Endothelial cell of umbilical vein (primary cell): ENCODE data around the gene MOB4. TPM values are rescaled to one million over a fixed set of nuclear protein-coding genes. Genes with fewer than 3 reads are reported as not detected.

ENCODE experiments used
- BruUV-seq: library from RNA; stranded (reverse); fragments of 400-500 nt; replicated peaks from 2 replicates; lab custom pipeline; 2021; lab: Mats Ljungman, UMichigan
- CTCF ChIA-PET: fragments of 300-600, 350-600 bp; sonication (Branson Sonifier 250); formaldehyde crosslinking; loops from one replicate; lab custom pipeline; 2021; ENCODE audit warnings: antibody characterized with exemption, inconsistent platforms; lab: Charles Lee
- POLR2A ChIA-PET: fragments of 300-600, 350-600 bp; sonication (Branson Sonifier 250); formaldehyde crosslinking; loops from one replicate; lab custom pipeline; 2021; ENCODE audit warnings: antibody characterized with exemption, inconsistent platforms; lab: Charles Lee
- DNase-seq: peaks from one replicate; pipeline ENCODE4 v3.0.0-alpha.2; 2011; ENCODE audit warnings: low read depth, low spot score
- FAIRE-seq: peaks from 2 replicates; lab custom pipeline; 2011; peaks lifted over from hg19 to GRCh38; lab: Jason Lieb, UNC
- H2AFZ ChIP-seq: 2 replicates; pipeline ENCODE4 v1.6.0; 2012; ENCODE audit warnings: low read depth, low read length, control low read depth, inconsistent platforms
- H3K27ac ChIP-seq: 2 replicates; pipeline ENCODE4 v1.5.1; 2011; ENCODE audit warnings: low read depth, mild to moderate bottlenecking, control low read depth, low read length, moderate library complexity; ENCODE audit not compliant: insufficient read depth
- H3K27me3 ChIP-seq, 2 experiments: 2 replicates each; pipeline versions ENCODE4 v1.6.0 to v1.6.1; 2011; ENCODE audit warnings: low read length in 2 of 2, mixed read lengths in 1 of 2; ENCODE audit not compliant: control insufficient read depth in 2 of 2, insufficient read depth in 2 of 2
- H3K36me3 ChIP-seq, 2 experiments: 2 replicates in 1 of 2; 3 replicates in 1 of 2; pipeline ENCODE4 v1.5.1; 2011; ENCODE audit warnings: low read length in 2 of 2, mild to moderate bottlenecking in 1 of 2, moderate library complexity in 1 of 2; ENCODE audit not compliant: control insufficient read depth in 2 of 2, insufficient read depth in 2 of 2; ENCODE audit errors: extremely low read depth in 1 of 2
- H3K4me1 ChIP-seq: 3 replicates; pipeline ENCODE4 v1.5.1; 2011; ENCODE audit warnings: mild to moderate bottlenecking, low read length; ENCODE audit not compliant: control insufficient read depth, insufficient read depth; ENCODE audit errors: extremely low read depth
- H3K4me2 ChIP-seq: 2 replicates; pipeline ENCODE4 v1.6.1; 2011; ENCODE audit warnings: low read length, control low read depth, mixed read lengths; ENCODE audit not compliant: insufficient read depth
- H3K4me3 ChIP-seq, 3 experiments: fragments of 200-600 bp in 1 of 3; sonication (generic), shearing (Covaris generic) in 1 of 3; replicated peaks in 1 of 3; 2 replicates each; pipeline ENCODE4 v1.5.1; 2011 to 2016; ENCODE audit warnings: control low read depth in 3 of 3, low read length in 3 of 3, mild to moderate bottlenecking in 2 of 3, inconsistent platforms in 1 of 3, low read depth in 1 of 3, moderate library complexity in 1 of 3; ENCODE audit not compliant: insufficient read depth in 1 of 3
- H3K79me2 ChIP-seq: 2 replicates; pipeline ENCODE4 v1.6.0; 2012; ENCODE audit warnings: low read length, inconsistent platforms; ENCODE audit not compliant: control insufficient read depth, insufficient read depth
- H3K9ac ChIP-seq: replicated peaks from 2 replicates; pipeline ENCODE3; 2011; ENCODE audit warnings: low read length, control low read depth; ENCODE audit not compliant: insufficient read depth; ENCODE audit errors: extremely low read depth
- H3K9me1 ChIP-seq: replicated peaks from 3 replicates; pipeline ENCODE4 v1.6.0; 2011; ENCODE audit warnings: mild to moderate bottlenecking, low read length; ENCODE audit not compliant: control insufficient read depth, insufficient read depth; ENCODE audit errors: extremely low read depth
- H3K9me3 ChIP-seq: replicated peaks from 2 replicates; pipeline ENCODE4 v1.5.1; 2012; ENCODE audit warnings: low read length, inconsistent platforms; ENCODE audit not compliant: control insufficient read depth, insufficient read depth
- H4K20me1 ChIP-seq: replicated peaks from 2 replicates; pipeline ENCODE3; 2011; ENCODE audit warnings: mild to moderate bottlenecking, low read length; ENCODE audit not compliant: control insufficient read depth, insufficient read depth; ENCODE audit errors: extremely low read depth
- EZH2 ChIP-seq: IDR thresholded peaks from 2 replicates; pipeline ENCODE4 v1.6.1; 2012; ENCODE audit warnings: borderline replicate concordance, low read depth, mild to moderate bottlenecking, moderate library complexity, low read length, inconsistent platforms; ENCODE audit not compliant: severe bottlenecking
- FOS ChIP-seq: IDR thresholded peaks from 2 replicates; pipeline ENCODE4 v1.6.1; 2011; ENCODE audit warnings: mild to moderate bottlenecking, low read length, moderate library complexity, borderline replicate concordance; ENCODE audit not compliant: insufficient read depth
- GATA2 ChIP-seq: IDR thresholded peaks from 2 replicates; pipeline ENCODE4 v1.7.0; 2011; ENCODE audit warnings: low read depth, mild to moderate bottlenecking, moderate library complexity, mixed read lengths, low read length; ENCODE audit not compliant: insufficient read length, insufficient read depth
- JUN ChIP-seq: IDR thresholded peaks from 2 replicates; pipeline ENCODE4 v1.6.1; 2011; ENCODE audit warnings: borderline replicate concordance, low read depth; ENCODE audit not compliant: insufficient read length, insufficient read depth
- MYC ChIP-seq: IDR thresholded peaks from one replicate; pipeline ENCODE4 v1.6.1; 2011; ENCODE audit warnings: mild to moderate bottlenecking, low read depth, low read length
- POLR2A ChIP-seq: IDR thresholded peaks from 2 replicates; pipeline ENCODE4 v1.6.1; 2012; ENCODE audit warnings: low read depth, mild to moderate bottlenecking, control low read depth, low read length
- POLR2AphosphoS5 ChIP-seq: IDR thresholded peaks from 2 replicates; pipeline ENCODE4 v1.6.1; 2012; ENCODE audit warnings: low read depth, mild to moderate bottlenecking, control low read depth, low read length, moderate library complexity; ENCODE audit not compliant: insufficient read depth
- dilution Hi-C: fragments of 300-500 bp; cut with MboI; formaldehyde crosslinking; loops from one replicate; pipeline ENCODE4 v1.15.0; 2019; ENCODE audit warnings: low sequenced_read_pairs; ENCODE audit not compliant: extremely low pct_ligation_motif_present
- intact Hi-C: fragments of 100-400 bp; cut with micrococcal nuclease; formaldehyde crosslinking; loops from one replicate; pipeline ENCODE4 v1.10.0; 2022
- polyA plus RNA-seq, 4 experiments: library from polyadenylated mRNA; depleted of rRNA in 3 of 4; stranded (reverse) in 3 of 4; unstranded in 1 of 4; fragments of >200 nt; gene quantifications; 2 replicates each; pipeline versions ENCODE4 v1.2.1 to v1.2.3, GENCODE V29; 2011 to 2012; ENCODE audit warnings: missing spikeins in 1 of 4
- total RNA-seq: library from RNA; stranded (reverse); gene quantifications from 2 replicates; pipeline ENCODE4 v1.2.3, GENCODE V29; 2021
- TF ChIP-seq, protein P1 (sequence below), 2 donors: IDR thresholded peaks; 1 replicate in 1 of 2; 2 replicates in 1 of 2; pipeline ENCODE4 v1.5.1; 2011; ENCODE audit warnings: low read length in 2 of 2, mild to moderate bottlenecking in 2 of 2, moderate library complexity in 2 of 2, control low read depth in 1 of 2, inconsistent platforms in 1 of 2, low read depth in 1 of 2; ENCODE audit not compliant: insufficient read depth in 1 of 2; ENCODE audit errors: extremely low read depth in 1 of 2
- TF ChIP-seq, protein P2 (sequence below): IDR thresholded peaks from 2 replicates; pipeline ENCODE4 v1.6.1; 2011; ENCODE audit not compliant: insufficient read depth, insufficient read length

Gene MOB4
- total and polyA plus RNA-seq, 2 donors (not counting 3 experiments of a cell fraction or from before 2014, with no cell fraction given) = 23.9 to 27.9 TPM

DNA sequence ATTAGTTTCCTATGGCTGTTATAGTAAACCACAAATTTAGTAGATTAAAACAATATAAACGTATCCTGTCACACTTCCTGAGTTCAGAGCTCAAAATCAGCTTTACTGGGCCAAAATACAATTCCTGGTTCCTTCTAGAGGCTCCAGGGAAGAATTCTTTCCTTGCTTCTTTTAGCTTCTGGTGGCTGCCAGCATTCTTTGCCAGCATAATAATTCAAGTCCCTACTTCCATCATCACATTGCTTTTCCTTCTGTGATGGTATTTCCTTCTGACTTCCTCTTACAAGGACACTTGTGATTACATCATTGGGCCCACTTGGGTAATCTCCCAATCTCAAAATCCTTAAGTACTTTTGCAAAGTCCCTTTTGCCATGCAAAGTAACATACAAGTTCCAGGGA is 40.6 kb downstream of the MOB4 start:
- POLR2A ChIA-PET = interaction anchor here (0.9 kb wide), 1 partner anchor 57 kb away, joined by 3 read pairs; the partner anchor contains the start of gene HSPD1

More for the DNA sequence above, 40.6 kb downstream of the MOB4 start:
- dilution Hi-C loops (no loop called here), intact Hi-C loops (loop anchor here (1.0 to 5.0 kb wide), 4 partner anchors 14 to 149 kb away; partner anchors contain the start of genes HSPE1, MARS2 and RFTN2)
- DNase-seq (peak; percentile 82), FAIRE-seq (peak; percentile 85)
- H3K27me3 ChIP-seq = no peaks in the 10 kb centered on the region
- H3K4me2 ChIP-seq = peak overlapping the region; percentile 39
- H3K9ac ChIP-seq = no peak overlapping the region
- H2AFZ ChIP-seq = no peak overlapping the region
- CTCF ChIA-PET = no interaction called here
- H3K79me2 ChIP-seq = no peaks in the 10 kb centered on the region
- H3K4me1 ChIP-seq = peaks cover 16% of the 10 kb centered on the region
- H3K4me3 ChIP-seq = no peak overlapping the region
- no peaks in the 10 kb centered on the region for H3K9me1 ChIP-seq
- no peaks in the 10 kb centered on the region for H3K9me3 ChIP-seq
- BruUV-seq = no TSS peak
- no peak for TF ChIP-seq EZH2
- peak; percentile 45 for TF ChIP-seq JUN
- TF ChIP-seq GATA2 = no peak
- no peak for TF ChIP-seq MYC
- TF ChIP-seq POLR2A = no peak
- TF ChIP-seq, protein P1, sequence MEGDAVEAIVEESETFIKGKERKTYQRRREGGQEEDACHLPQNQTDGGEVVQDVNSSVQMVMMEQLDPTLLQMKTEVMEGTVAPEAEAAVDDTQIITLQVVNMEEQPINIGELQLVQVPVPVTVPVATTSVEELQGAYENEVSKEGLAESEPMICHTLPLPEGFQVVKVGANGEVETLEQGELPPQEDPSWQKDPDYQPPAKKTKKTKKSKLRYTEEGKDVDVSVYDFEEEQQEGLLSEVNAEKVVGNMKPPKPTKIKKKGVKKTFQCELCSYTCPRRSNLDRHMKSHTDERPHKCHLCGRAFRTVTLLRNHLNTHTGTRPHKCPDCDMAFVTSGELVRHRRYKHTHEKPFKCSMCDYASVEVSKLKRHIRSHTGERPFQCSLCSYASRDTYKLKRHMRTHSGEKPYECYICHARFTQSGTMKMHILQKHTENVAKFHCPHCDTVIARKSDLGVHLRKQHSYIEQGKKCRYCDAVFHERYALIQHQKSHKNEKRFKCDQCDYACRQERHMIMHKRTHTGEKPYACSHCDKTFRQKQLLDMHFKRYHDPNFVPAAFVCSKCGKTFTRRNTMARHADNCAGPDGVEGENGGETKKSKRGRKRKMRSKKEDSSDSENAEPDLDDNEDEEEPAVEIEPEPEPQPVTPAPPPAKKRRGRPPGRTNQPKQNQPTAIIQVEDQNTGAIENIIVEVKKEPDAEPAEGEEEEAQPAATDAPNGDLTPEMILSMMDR (IDR thresholded peaks at IDR 0.05; ENCODE audit: extremely low read depth in 1 of 2, insufficient read depth in 1 of 2, low read depth in 1 of 2, low read length in 2 of 2) = no peak
- peak; percentile 29 for TF ChIP-seq POLR2AphosphoS5
- TF ChIP-seq, protein P2, sequence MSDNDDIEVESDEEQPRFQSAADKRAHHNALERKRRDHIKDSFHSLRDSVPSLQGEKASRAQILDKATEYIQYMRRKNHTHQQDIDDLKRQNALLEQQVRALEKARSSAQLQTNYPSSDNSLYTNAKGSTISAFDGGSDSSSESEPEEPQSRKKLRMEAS = no peak
- TF ChIP-seq FOS = no peak
- H3K27ac ChIP-seq = peak overlapping the region; percentile 7
- peaks cover 0 to 5% of the 10 kb centered on the region in 2 experiments for H3K36me3 ChIP-seq
- no peaks in the 10 kb centered on the region for H4K20me1 ChIP-seq
